Brain microvascular endothelial cell (primary cell): ENCODE data around the gene PRL.
A peak's percentile ranks its signal among the peaks of the same experiment; 100 is the strongest.

ENCODE experiments used
- DNase-seq: peaks from one replicate; pipeline ENCODE4 v3.0.0-alpha.2; 2020
- H3K27ac ChIP-seq: fragments of 250-450 bp; sonication (Bioruptor Pico); 2 replicates; pipeline ENCODE4 v1.5.1; 2020; ENCODE audit warnings: mild to moderate bottlenecking, moderate library complexity
- H3K27me3 ChIP-seq: fragments of 250-450 bp; sonication (Bioruptor Pico); replicated peaks from 2 replicates; pipeline ENCODE4 v1.5.1; 2020; ENCODE audit warnings: mild to moderate bottlenecking
- H3K36me3 ChIP-seq: fragments of 250-450 bp; sonication (Bioruptor Pico); replicated peaks from 2 replicates; pipeline ENCODE4 v1.5.1; 2020; ENCODE audit warnings: mild to moderate bottlenecking
- H3K4me3 ChIP-seq: 2 replicates; pipeline ENCODE4 v1.5.1; 2011; ENCODE audit warnings: low read depth, mild to moderate bottlenecking, control low read depth, low read length, moderate library complexity
- in situ Hi-C: cut with HindIII; loops from 2 replicates; pipeline ENCODE4 v1.10.0; 2017; ENCODE audit warnings: low sequenced_read_pairs, low pct_ligation_motif_present
- TF ChIP-seq, protein P1 (sequence below): IDR thresholded peaks from 2 replicates; pipeline ENCODE4 v1.5.1; 2011; ENCODE audit warnings: low read depth, mild to moderate bottlenecking, moderate library complexity, low read length, control low read depth, inconsistent platforms; ENCODE audit errors: missing control alignments

PRL gene

DNA sequence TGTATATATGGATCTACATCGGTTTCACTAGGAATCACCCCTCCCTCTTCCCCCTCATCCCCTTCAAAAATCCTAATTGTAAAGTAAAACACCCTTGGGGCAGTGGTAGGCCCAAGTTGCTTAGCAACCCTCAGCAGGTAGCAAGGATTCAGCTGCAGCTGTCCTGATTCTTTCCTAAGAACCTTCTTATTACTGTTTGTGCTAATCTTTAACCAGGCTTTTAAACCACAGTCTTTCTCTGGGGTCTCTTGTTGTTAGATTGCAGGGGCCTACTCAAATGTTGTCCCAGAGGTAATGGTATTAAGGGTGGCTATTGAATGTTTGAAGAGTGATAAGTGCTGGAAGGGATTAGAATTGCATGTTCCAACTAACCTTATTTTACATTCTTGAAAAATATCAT lies 46.4 kb downstream of the PRL start:
- Histone ChIP-seq H3K27me3 (no peaks in the 10 kb centered on the region), H3K27ac (peak overlapping the region; percentile 49), H3K4me3 (no peak overlapping the region), H3K36me3 (no peaks in the 10 kb centered on the region)
- DNase-seq: no peak
- in situ Hi-C loops: no loop called here
- TF ChIP-seq, protein P1, sequence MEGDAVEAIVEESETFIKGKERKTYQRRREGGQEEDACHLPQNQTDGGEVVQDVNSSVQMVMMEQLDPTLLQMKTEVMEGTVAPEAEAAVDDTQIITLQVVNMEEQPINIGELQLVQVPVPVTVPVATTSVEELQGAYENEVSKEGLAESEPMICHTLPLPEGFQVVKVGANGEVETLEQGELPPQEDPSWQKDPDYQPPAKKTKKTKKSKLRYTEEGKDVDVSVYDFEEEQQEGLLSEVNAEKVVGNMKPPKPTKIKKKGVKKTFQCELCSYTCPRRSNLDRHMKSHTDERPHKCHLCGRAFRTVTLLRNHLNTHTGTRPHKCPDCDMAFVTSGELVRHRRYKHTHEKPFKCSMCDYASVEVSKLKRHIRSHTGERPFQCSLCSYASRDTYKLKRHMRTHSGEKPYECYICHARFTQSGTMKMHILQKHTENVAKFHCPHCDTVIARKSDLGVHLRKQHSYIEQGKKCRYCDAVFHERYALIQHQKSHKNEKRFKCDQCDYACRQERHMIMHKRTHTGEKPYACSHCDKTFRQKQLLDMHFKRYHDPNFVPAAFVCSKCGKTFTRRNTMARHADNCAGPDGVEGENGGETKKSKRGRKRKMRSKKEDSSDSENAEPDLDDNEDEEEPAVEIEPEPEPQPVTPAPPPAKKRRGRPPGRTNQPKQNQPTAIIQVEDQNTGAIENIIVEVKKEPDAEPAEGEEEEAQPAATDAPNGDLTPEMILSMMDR: no peak

DNA sequence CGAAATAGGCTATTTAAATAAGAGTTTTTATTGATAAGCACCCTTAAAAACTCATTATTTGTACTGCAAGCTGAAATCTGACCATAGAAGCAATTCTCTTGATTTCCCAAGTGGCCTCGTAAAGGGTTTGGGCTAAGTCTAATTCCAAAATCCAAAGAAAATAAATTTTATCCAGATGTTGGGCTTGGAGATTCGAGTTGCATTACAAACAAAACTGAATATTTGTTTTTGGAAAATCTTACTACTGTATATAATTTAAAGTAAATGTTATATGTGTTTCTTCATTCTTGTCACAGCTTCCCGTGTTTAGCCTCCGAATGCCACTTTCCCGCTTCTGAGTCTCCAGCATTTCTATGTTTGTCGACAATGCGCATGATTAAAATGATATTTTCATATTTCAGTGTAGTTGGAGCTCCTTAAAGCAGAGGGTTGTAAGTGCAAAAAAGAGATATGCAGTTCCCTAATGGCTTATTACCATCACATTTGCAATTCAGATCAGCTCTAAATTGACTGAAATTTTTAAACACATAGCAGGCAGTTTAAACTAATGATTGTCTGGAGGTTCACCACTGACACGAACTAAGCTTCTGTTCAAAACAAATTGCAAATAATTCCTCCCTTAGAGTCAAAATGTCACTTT lies 47.0 kb downstream of the PRL start:
- Histone ChIP-seq H3K36me3 (no peaks in the 10 kb centered on the region), H3K4me3 (no peak overlapping the region)
- in situ Hi-C loops: no loop called here

DNA sequence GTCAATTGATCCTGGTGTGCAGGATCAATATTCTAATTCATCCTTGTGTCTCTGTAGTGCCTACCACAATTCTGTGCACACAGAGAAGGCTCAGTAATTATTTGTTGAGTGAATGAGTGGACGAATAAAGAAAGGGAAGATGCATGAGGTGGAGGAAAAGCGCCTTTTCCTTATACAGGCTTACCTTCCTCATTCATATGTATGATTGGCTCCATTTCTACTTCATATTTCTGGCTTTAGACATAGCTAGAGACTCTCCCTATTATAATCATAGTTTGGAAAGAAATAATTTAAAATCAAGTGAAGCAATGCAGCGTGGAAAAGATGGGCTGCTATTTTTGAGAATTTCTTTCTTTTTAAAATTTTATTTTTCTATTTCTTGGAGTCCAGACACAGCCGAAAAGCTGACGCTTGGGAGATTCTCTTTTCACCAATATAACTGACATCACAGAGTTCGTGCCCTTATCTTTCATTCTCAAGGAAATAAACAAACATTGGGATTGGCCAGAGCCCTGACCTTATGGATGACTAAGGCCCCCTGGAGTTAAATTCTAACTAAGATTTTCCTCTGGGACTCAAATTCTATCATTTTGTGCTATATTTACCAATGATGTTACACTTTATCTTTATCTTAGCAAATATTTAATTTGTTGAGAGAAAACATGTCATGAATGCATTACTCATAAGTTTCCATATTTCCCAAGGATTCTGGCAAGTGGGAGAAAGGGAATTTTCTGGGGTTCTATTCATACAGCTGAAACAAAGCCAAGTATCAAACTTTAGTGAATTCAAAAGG lies 48.1 kb downstream of the PRL start:
- TF ChIP-seq, protein P1: no peak
- in situ Hi-C loops: no loop called here
- Histone ChIP-seq H3K4me3 (no peak overlapping the region), H3K27me3 (no peaks in the 10 kb centered on the region), H3K36me3 (no peaks in the 10 kb centered on the region), H3K27ac (peak overlapping the region; percentile 82)
- DNase-seq: peak; percentile 91

More for the DNA sequence above, 47.0 kb downstream of the PRL start:
- no peaks in the 10 kb centered on the region for H3K27me3 ChIP-seq
- TF ChIP-seq, protein P1: no peak
- peak overlapping the region; percentile 82 for H3K27ac ChIP-seq
- DNase-seq: no peak

DNA sequence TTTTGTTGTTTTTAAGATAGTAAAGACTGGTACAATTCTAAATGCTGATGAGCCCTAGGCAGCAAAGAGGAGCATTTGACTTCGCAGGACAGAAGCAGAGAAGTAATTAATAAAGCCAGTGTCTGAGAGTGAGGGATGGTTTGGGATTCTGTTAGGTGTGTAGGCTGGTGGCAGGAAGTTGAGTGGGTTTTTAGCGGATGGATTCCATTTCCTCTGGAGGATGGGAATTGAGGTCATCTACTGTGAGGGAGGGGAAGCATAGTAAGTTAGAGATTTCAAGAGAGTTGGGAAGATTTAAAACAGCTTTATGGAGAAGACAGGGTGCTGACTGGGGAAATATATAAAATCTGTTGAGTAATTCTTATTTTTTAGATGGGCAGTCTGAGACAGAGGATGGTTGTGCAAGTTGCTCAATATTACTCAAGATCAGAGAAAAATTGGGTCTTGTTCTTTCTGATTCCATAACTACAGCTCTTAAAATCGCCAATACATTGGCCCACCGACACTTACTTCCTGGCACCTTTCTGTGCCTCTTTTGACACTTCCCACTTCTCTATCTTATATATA lies 48.8 kb downstream of the PRL start:
- Histone ChIP-seq H3K36me3 (no peaks in the 10 kb centered on the region), H3K27me3 (no peaks in the 10 kb centered on the region), H3K27ac (peak overlapping the region; percentile 82), H3K4me3 (no peak overlapping the region)
- TF ChIP-seq, protein P1: no peak
- DNase-seq: no peak
- in situ Hi-C loops: no loop called here

DNA sequence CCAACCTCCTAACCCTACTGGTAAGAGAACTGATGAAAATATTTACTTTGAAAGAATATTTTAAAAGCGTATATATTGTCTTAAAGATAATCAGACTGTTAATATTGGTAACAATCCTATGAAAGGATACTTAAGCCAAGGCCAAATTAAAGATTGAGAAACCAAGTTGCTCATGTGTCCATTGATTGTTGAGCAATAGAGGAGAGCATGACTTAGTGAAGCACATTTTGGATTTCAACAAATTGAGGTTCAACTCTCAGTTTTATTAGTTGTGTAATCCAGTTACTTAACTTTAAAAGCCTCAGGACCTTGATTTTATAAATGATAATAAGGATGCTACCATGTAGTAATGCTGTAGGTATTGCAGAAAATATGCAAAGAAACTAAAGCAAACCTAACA lies 56.8 kb downstream of the PRL start:
- DNase-seq: no peak
- H3K27ac ChIP-seq: no peak overlapping the region
- TF ChIP-seq, protein P1: no peak
- in situ Hi-C loops: no loop called here
- no peaks in the 10 kb centered on the region for H3K27me3 ChIP-seq
- no peaks in the 10 kb centered on the region for H3K36me3 ChIP-seq
- H3K4me3 ChIP-seq: no peak overlapping the region
